ENCODE measurements around the gene TFR2.

Gene TFR2

GRCh38 chr7:100641463-100641859 is at the start of gene TFR2:
TFR2 (minus strand) TSS chr7:100641552; CDS start chr7:100641509, 43 bp downstream.
- no peak for FAIRE-seq

GRCh38 chr7:100689230-100690135 is 48.1 kb upstream of the TFR2 start:
- no peak for FAIRE-seq

GRCh38 chr7:100688326-100688860 is 47.0 kb upstream of the TFR2 start:
- FAIRE-seq = no peak

GRCh38 chr7:100687751-100688300 is 46.5 kb upstream of the TFR2 start:
- FAIRE-seq = no peak

GRCh38 chr7:100687261-100687660 is 45.9 kb upstream of the TFR2 start:
- FAIRE-seq = no peak

GRCh38 chr7:100686822-100687211 is 45.5 kb upstream of the TFR2 start:
- FAIRE-seq = no peak

- FAIRE-seq = no peak
Measured at GRCh38 chr7:100686201-100686821, 45.0 kb upstream of the TFR2 start.

GRCh38 chr7:100685631-100686145 is 44.3 kb upstream of the TFR2 start:
- FAIRE-seq = no peak

GRCh38 chr7:100685049-100685605 is 43.8 kb upstream of the TFR2 start:
- FAIRE-seq = no peak

- no peak for FAIRE-seq
Measured at GRCh38 chr7:100684534-100685042, 43.2 kb upstream of the TFR2 start.

GRCh38 chr7:100683659-100684533 is 42.5 kb upstream of the TFR2 start:
- FAIRE-seq = no peak

- no peak for FAIRE-seq
Measured at GRCh38 chr7:100682991-100683658, 41.8 kb upstream of the TFR2 start.

- no peak for FAIRE-seq
Measured at GRCh38 chr7:100682228-100682741, 40.9 kb upstream of the TFR2 start.

- FAIRE-seq = no peak
Measured at GRCh38 chr7:100681491-100682227, 40.3 kb upstream of the TFR2 start.

- no peak for FAIRE-seq
Measured at GRCh38 chr7:100680576-100681271, 39.4 kb upstream of the TFR2 start.

GRCh38 chr7:100679927-100680575 is 38.7 kb upstream of the TFR2 start:
- FAIRE-seq = no peak

GRCh38 chr7:100679129-100679926 is 38.0 kb upstream of the TFR2 start:
- FAIRE-seq = no peak
